WTC11 (cell line): Measurements from ENCODE around the gene OBSCN. TPM values are rescaled to one million over a fixed set of nuclear protein-coding genes. Genes with fewer than 3 reads are reported as not detected.

ENCODE experiments used
- ATAC-seq: fragments of 200-7000 bp; cut with Tn5 transposase; 2 replicates; pipeline ENCODE4 v1.10.0; 2021; ENCODE audit warnings: mild to moderate bottlenecking, moderate library complexity
- CTCF ChIA-PET: fragments of 300-600 bp; sonication (Branson Sonifier 250); formaldehyde crosslinking; loops from one replicate; lab custom pipeline; 2021; ENCODE audit warnings: antibody characterized with exemption; lab: Charles Lee
- POLR2A ChIA-PET: fragments of 350-600 bp; sonication (Branson Sonifier 250); formaldehyde crosslinking; loops from one replicate; lab custom pipeline; 2021; ENCODE audit warnings: antibody characterized with exemption; lab: Charles Lee
- DNase-seq: peaks from one replicate; pipeline ENCODE4 v3.0.0; 2021; ENCODE audit warnings: low spot score
- H3K27ac Mint-ChIP-seq: 2 replicates; pipeline ENCODE4 v1.8.0; 2021; ENCODE audit warnings: mixed read lengths
- H3K27me3 Mint-ChIP-seq: 2 replicates; pipeline ENCODE4 v1.8.0; 2021; ENCODE audit warnings: low read depth, mild to moderate bottlenecking, moderate library complexity, mixed read lengths
- H3K36me3 Mint-ChIP-seq: 2 replicates; pipeline ENCODE4 v1.8.0; 2021; ENCODE audit warnings: mixed read lengths
- H3K4me1 Mint-ChIP-seq: 2 replicates; pipeline ENCODE4 v1.8.0; 2022; ENCODE audit warnings: mixed read lengths
- H3K4me3 Mint-ChIP-seq: 2 replicates; pipeline ENCODE4 v1.8.0; 2021; ENCODE audit warnings: mild to moderate bottlenecking, moderate library complexity, mixed read lengths
- H3K9me3 Mint-ChIP-seq: 2 replicates; pipeline ENCODE4 v1.8.0; 2021; ENCODE audit warnings: mixed read lengths
- AFF4 ChIP-seq: sonication (generic); formaldehyde crosslinking; IDR thresholded peaks from 2 replicates; pipeline ENCODE4 v1.8.1; 2023; ENCODE audit warnings: mild to moderate bottlenecking, missing genetic modification reagents, borderline replicate concordance
- ATF1 ChIP-seq: sonication (generic); formaldehyde crosslinking; IDR thresholded peaks from 2 replicates; pipeline ENCODE4 v1.8.1; 2023; ENCODE audit warnings: mild to moderate bottlenecking, moderate library complexity, missing genetic modification reagents
- CREM ChIP-seq: sonication (generic); formaldehyde crosslinking; IDR thresholded peaks from 2 replicates; pipeline ENCODE4 v1.8.1; 2022; ENCODE audit warnings: mild to moderate bottlenecking, missing genetic modification reagents, moderate library complexity
- E2F4 ChIP-seq: sonication (generic); formaldehyde crosslinking; IDR thresholded peaks from 2 replicates; pipeline ENCODE4 v1.8.1; 2022; ENCODE audit warnings: low read depth, mild to moderate bottlenecking, moderate library complexity, missing genetic modification reagents, borderline replicate concordance
- E2F5 ChIP-seq: sonication (generic); formaldehyde crosslinking; IDR thresholded peaks from 2 replicates; pipeline ENCODE4 v1.8.1; 2022; ENCODE audit warnings: mild to moderate bottlenecking, moderate library complexity, missing genetic modification reagents
- ELF4 ChIP-seq: sonication (generic); formaldehyde crosslinking; IDR thresholded peaks from 2 replicates; pipeline ENCODE4 v1.8.1; 2022; ENCODE audit warnings: low read depth, mild to moderate bottlenecking, moderate library complexity, missing genetic modification reagents
- GABPB1 ChIP-seq: sonication (generic); formaldehyde crosslinking; IDR thresholded peaks from 2 replicates; pipeline ENCODE4 v1.8.1; 2023; ENCODE audit warnings: mild to moderate bottlenecking, missing genetic modification reagents
- HMGA2 ChIP-seq: fragments of 250-450 bp; sonication (Bioruptor Pico); IDR thresholded peaks from 2 replicates; pipeline ENCODE4 v1.4.0; 2021; ENCODE audit warnings: mild to moderate bottlenecking, moderate library complexity
- IRF2 ChIP-seq: sonication (generic); formaldehyde crosslinking; IDR thresholded peaks from 2 replicates; pipeline ENCODE4 v1.8.0; 2022; ENCODE audit warnings: low read depth, missing genetic modification reagents, borderline replicate concordance
- MYBL2 ChIP-seq: sonication (generic); formaldehyde crosslinking; IDR thresholded peaks from 2 replicates; pipeline ENCODE4 v1.8.1; 2023; ENCODE audit warnings: mild to moderate bottlenecking, moderate library complexity, missing genetic modification reagents
- NR2C2 ChIP-seq: sonication (generic); formaldehyde crosslinking; IDR thresholded peaks from 2 replicates; pipeline ENCODE4 v1.8.0; 2022; ENCODE audit warnings: mild to moderate bottlenecking, missing genetic modification reagents
- ZNF263 ChIP-seq: sonication (generic); formaldehyde crosslinking; IDR thresholded peaks from 2 replicates; pipeline ENCODE4 v1.8.1; 2022; ENCODE audit warnings: low read depth, mild to moderate bottlenecking, moderate library complexity, missing genetic modification reagents
- ZNF281 ChIP-seq: sonication (generic); formaldehyde crosslinking; IDR thresholded peaks from 2 replicates; pipeline ENCODE4 v1.8.0; 2023; ENCODE audit warnings: mild to moderate bottlenecking, missing genetic modification reagents
- ZNF423 ChIP-seq: fragments of 250-450 bp; sonication (Bioruptor Pico); IDR thresholded peaks from 2 replicates; pipeline ENCODE4 v2.1.2; 2022; ENCODE audit warnings: mild to moderate bottlenecking, moderate library complexity
- total RNA-seq: library from RNA; stranded (reverse); gene quantifications from 3 replicates; pipeline ENCODE4 v1.2.3, GENCODE V29; 2021

Gene OBSCN
- total RNA-seq, 1 experiment from 2014 or later = 38.8 TPM

- ATAC-seq = no peak
- TF ChIP-seq AFF4 (CRISPR knock-in tag) (no peak), GABPB1 (CRISPR knock-in tag) (no peak), ELF4 (CRISPR knock-in tag) (no peak), ZNF281 (CRISPR knock-in tag) (no peak), ATF1 (CRISPR knock-in tag) (no peak), ZNF423 (no peak), E2F4 (CRISPR knock-in tag) (no peak), E2F5 (CRISPR knock-in tag) (no peak)
- no peak for DNase-seq
- CTCF ChIA-PET = no interaction called here
- POLR2A ChIA-PET = no interaction called here
- Mint-ChIP-seq H3K27me3 (no peaks in the 10 kb centered on the region), H3K4me3 (no peak overlapping the region), H3K9me3 (no peaks in the 10 kb centered on the region), H3K27ac (no peak overlapping the region), H3K4me1 (peaks cover 8% of the 10 kb centered on the region), H3K36me3 (peaks cover 24% of the 10 kb centered on the region)
Measured at GRCh38 chr1:228323401-228323800, 115.6 kb downstream of the OBSCN start.

GRCh38 chr1:228325267-228325666, 117.4 kb downstream of the OBSCN start:
- Mint-ChIP-seq H3K27me3 (no peaks in the 10 kb centered on the region), H3K4me3 (no peak overlapping the region), H3K9me3 (no peaks in the 10 kb centered on the region), H3K27ac (no peak overlapping the region), H3K4me1 (peaks cover 8% of the 10 kb centered on the region), H3K36me3 (peaks cover 24% of the 10 kb centered on the region)
- ATAC-seq = no peak
- POLR2A ChIA-PET = no interaction called here
- CTCF ChIA-PET = interaction anchor here (1.5 to 1.6 kb wide), 2 partner anchors 16 to 194 kb away, joined by 3 to 4 read pairs; no protein-coding TSS in a partner anchor
- no peak for DNase-seq
- TF ChIP-seq IRF2 (CRISPR knock-in tag) (no peak), AFF4 (CRISPR knock-in tag) (no peak), NR2C2 (CRISPR knock-in tag) (no peak), ZNF263 (CRISPR knock-in tag) (no peak), ZNF281 (CRISPR knock-in tag) (no peak), CREM (CRISPR knock-in tag) (no peak), MYBL2 (CRISPR knock-in tag) (no peak), HMGA2 (CRISPR knock-in tag) (no peak)
